Gastrocnemius medialis (tissue), 4 donors: ENCODE data around the gene IFT80. TPM values are rescaled to one million over a fixed set of nuclear protein-coding genes. Genes with fewer than 3 reads are reported as not detected.

Source experiments
- ATAC-seq, 2 donors: fragments of 150-250 bp; one replicate each; pipeline ENCODE4 v1.9.1; 2016
- DNase-seq, 2 donors: peaks; one replicate each; pipeline ENCODE4 v3.0.0-alpha.2; 2019
- H3K27ac ChIP-seq, 4 donors: fragments of 200-600 bp; sonication (generic); 1 replicate in 1 of 4; 2 replicates in 3 of 4; pipeline ENCODE4 v1.5.1; 2016 to 2018; ENCODE audit warnings: mild to moderate bottlenecking in 2 of 4, moderate library complexity in 1 of 4
- H3K27me3 ChIP-seq, 3 donors: fragments of 200-600 bp; sonication (generic) in 2 of 3; 1 replicate in 1 of 3; 2 replicates in 2 of 3; pipeline versions ENCODE4 v1.5.1 to v1.6.0; 2016 to 2019; ENCODE audit warnings: mild to moderate bottlenecking in 1 of 3, moderate library complexity in 1 of 3
- H3K36me3 ChIP-seq, 2 donors: fragments of 200-600 bp; sonication (generic) in 1 of 2; one replicate each; pipeline ENCODE4 v1.5.1; 2017 to 2018
- H3K4me1 ChIP-seq, 2 donors: fragments of 200-600 bp; sonication (generic) in 1 of 2; one replicate each; pipeline ENCODE4 v1.5.1; 2016 to 2017; ENCODE audit warnings: mild to moderate bottlenecking in 2 of 2
- H3K4me3 ChIP-seq, 4 donors: fragments of 200-600 bp; sonication (generic) in 3 of 4; 1 replicate in 1 of 4; 2 replicates in 3 of 4; pipeline ENCODE4 v1.5.1; 2016 to 2019; ENCODE audit warnings: mild to moderate bottlenecking in 2 of 4
- H3K9me3 ChIP-seq, 3 donors: fragments of 200-600 bp; sonication (generic) in 2 of 3; 1 replicate in 1 of 3; 2 replicates in 2 of 3; pipeline ENCODE4 v1.5.1; 2016 to 2019
- POLR2A ChIP-seq, 2 donors: fragments of 450-650 bp; IDR thresholded peaks; one replicate each; pipeline ENCODE4 v1.6.1; 2017; ENCODE audit warnings: antibody characterized with exemption in 2 of 2, mild to moderate bottlenecking in 2 of 2, moderate library complexity in 2 of 2
- in situ Hi-C, 4 donors: fragments of 200-750 bp; cut with MboI; loops; one replicate each; pipeline versions ENCODE4 v1.15.0 to v1.8.0; 2017; ENCODE audit warnings: low sequenced_read_pairs in 4 of 4
- intact Hi-C: fragments of 100-400 bp; cut with DNase I; formaldehyde crosslinking; loops from one replicate; pipeline ENCODE4 v1.15.1; 2023; ENCODE audit warnings: low total_unique reads
- total RNA-seq, 4 donors: library from RNA; depleted of rRNA; stranded (reverse); fragments of >200 nt; gene quantifications; one replicate each; pipeline versions ENCODE4 v1.1.0 to v1.2.3, GENCODE V29; 2016
- TF ChIP-seq, protein P1 (sequence below), 5 experiments: fragments of 450-650 bp in 3 of 5; fragments of 200-600 bp in 2 of 5; sonication (generic) in 2 of 5; IDR thresholded peaks in 4 of 5; conservative IDR thresholded peaks in 1 of 5; 1 replicate in 4 of 5; 2 replicates in 1 of 5; pipeline ENCODE4 v1.5.1; 2016 to 2019; ENCODE audit warnings: antibody characterized with exemption in 5 of 5, mild to moderate bottlenecking in 3 of 5, moderate library complexity in 3 of 5

IFT80 gene
- total RNA-seq, 4 donors from 2014 or later, result 3.9 to 7.9 (median 6.0) TPM

- TF ChIP-seq, protein P1, sequence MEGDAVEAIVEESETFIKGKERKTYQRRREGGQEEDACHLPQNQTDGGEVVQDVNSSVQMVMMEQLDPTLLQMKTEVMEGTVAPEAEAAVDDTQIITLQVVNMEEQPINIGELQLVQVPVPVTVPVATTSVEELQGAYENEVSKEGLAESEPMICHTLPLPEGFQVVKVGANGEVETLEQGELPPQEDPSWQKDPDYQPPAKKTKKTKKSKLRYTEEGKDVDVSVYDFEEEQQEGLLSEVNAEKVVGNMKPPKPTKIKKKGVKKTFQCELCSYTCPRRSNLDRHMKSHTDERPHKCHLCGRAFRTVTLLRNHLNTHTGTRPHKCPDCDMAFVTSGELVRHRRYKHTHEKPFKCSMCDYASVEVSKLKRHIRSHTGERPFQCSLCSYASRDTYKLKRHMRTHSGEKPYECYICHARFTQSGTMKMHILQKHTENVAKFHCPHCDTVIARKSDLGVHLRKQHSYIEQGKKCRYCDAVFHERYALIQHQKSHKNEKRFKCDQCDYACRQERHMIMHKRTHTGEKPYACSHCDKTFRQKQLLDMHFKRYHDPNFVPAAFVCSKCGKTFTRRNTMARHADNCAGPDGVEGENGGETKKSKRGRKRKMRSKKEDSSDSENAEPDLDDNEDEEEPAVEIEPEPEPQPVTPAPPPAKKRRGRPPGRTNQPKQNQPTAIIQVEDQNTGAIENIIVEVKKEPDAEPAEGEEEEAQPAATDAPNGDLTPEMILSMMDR (IDR thresholded peaks at IDR 0.05 in 4 of 5, conservative IDR thresholded peaks at IDR 0.05 in 1 of 5), result no peak
- DNase-seq (no peak), ATAC-seq (no peak)
- intact Hi-C loops (no loop called here), in situ Hi-C loops (no loop called here)
- Histone ChIP-seq H3K36me3 (no peaks in the 10 kb centered on the region), H3K27me3 (no peaks in the 10 kb centered on the region), H3K9me3 (no peaks in the 10 kb centered on the region), H3K4me1 (no peaks in the 10 kb centered on the region), H3K4me3 (no peak overlapping the region), H3K27ac (no peak overlapping the region)
Observed at GRCh38 chr3:160376681-160377080, 22.3 kb downstream of the IFT80 start.

DNA sequence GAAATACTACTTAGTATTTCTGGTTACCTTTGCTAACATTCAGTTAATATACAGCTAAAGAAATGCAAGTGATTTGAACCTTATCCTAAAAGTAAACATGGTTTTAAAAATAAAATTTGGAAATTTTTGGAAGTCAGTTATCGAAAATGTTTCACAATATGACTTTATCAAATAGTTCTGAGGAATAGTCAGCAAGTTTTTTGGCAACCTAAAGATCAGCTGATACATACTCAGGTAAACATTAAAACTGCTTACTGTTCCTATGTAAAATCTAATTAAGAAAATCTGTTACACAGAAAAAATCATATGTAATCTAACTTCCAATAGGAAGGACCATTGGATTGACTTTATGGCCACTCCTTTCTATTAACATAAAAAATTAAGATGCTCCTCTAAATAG lies 24.1 kb downstream of the IFT80 start:
- Histone ChIP-seq H3K4me3 (no peak overlapping the region), H3K4me1 (no peaks in the 10 kb centered on the region), H3K27ac (no peak overlapping the region), H3K9me3 (no peaks in the 10 kb centered on the region), H3K36me3 (no peaks in the 10 kb centered on the region), H3K27me3 (no peaks in the 10 kb centered on the region)
- ATAC-seq, result no peak
- intact Hi-C loops, result no loop called here
- DNase-seq, result no peak
- no peak for TF ChIP-seq POLR2A (IDR thresholded peaks at IDR 0.05)
- in situ Hi-C loops, result no loop called here

DNA sequence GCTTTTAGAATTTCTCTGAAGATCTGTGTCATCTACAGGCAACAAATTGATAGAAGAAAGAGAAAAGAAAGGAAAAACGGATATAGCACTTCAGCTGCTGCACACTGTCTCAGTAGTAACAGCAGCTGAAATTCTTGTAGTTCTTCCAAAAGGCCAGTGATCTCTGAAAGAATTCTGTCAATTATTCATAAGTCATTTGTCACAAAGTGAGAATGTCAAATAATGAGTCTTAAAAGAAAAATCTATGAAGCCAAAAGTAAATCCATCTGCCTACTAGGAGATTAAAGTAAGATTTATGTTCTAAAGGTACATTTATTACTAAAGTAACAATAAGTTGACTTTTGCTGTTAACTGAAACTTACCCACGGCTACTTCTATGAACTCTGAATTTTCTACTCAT lies 24.6 kb downstream of the IFT80 start:
- Histone ChIP-seq H3K36me3 (no peaks in the 10 kb centered on the region), H3K9me3 (no peaks in the 10 kb centered on the region), H3K27me3 (no peaks in the 10 kb centered on the region), H3K4me1 (no peaks in the 10 kb centered on the region), H3K27ac (no peak overlapping the region), H3K4me3 (no peak overlapping the region)
- DNase-seq (no peak), ATAC-seq (no peak)
- no peak for TF ChIP-seq POLR2A (IDR thresholded peaks at IDR 0.05)
- TF ChIP-seq, protein P1 (IDR thresholded peaks at IDR 0.05 in 4 of 5, conservative IDR thresholded peaks at IDR 0.05 in 1 of 5), result no peak
- in situ Hi-C loops, result no loop called here
- intact Hi-C loops, result no loop called here

- in situ Hi-C loops (no loop called here), intact Hi-C loops (no loop called here)
- no peaks in the 10 kb centered on the region for H3K9me3 ChIP-seq
- no peaks in the 10 kb centered on the region for H3K27me3 ChIP-seq
- H3K4me1 ChIP-seq, result no peaks in the 10 kb centered on the region
- TF ChIP-seq, protein P1 (IDR thresholded peaks at IDR 0.05 in 4 of 5, conservative IDR thresholded peaks at IDR 0.05 in 1 of 5), result no peak
- no peak for TF ChIP-seq POLR2A (IDR thresholded peaks at IDR 0.05)
- no peak overlapping the region for H3K4me3 ChIP-seq
- no peaks in the 10 kb centered on the region for H3K36me3 ChIP-seq
- ATAC-seq (no peak), DNase-seq (no peak)
- H3K27ac ChIP-seq, result no peak overlapping the region
Observed at GRCh38 chr3:160373655-160374054, 25.4 kb downstream of the IFT80 start.

- Histone ChIP-seq H3K27me3 (no peaks in the 10 kb centered on the region), H3K36me3 (no peaks in the 10 kb centered on the region), H3K4me1 (no peaks in the 10 kb centered on the region), H3K27ac (no peak overlapping the region), H3K9me3 (no peaks in the 10 kb centered on the region), H3K4me3 (no peak overlapping the region)
- DNase-seq (no peak), ATAC-seq (no peak)
- in situ Hi-C loops (no loop called here), intact Hi-C loops (no loop called here)
- TF ChIP-seq POLR2A (IDR thresholded peaks at IDR 0.05), result no peak
- TF ChIP-seq, protein P1 (IDR thresholded peaks at IDR 0.05 in 4 of 5, conservative IDR thresholded peaks at IDR 0.05 in 1 of 5), result no peak
Observed at GRCh38 chr3:160372780-160373179, 26.2 kb downstream of the IFT80 start.
